ENCODE data around the gene TRIM31. TPM values are rescaled to one million over a fixed set of nuclear protein-coding genes. Genes with fewer than 3 reads are reported as not detected.
"Not testable (repeated sequence)": the region's sequence is repeated elsewhere in the genome, so short reads cannot be mapped to it uniquely, and the experiment has no call there.

Gene TRIM31
- total and polyA plus RNA-seq, 8 donors = 1.2 to 52.2 (median 7.8) TPM; not detected in 2

DNA sequence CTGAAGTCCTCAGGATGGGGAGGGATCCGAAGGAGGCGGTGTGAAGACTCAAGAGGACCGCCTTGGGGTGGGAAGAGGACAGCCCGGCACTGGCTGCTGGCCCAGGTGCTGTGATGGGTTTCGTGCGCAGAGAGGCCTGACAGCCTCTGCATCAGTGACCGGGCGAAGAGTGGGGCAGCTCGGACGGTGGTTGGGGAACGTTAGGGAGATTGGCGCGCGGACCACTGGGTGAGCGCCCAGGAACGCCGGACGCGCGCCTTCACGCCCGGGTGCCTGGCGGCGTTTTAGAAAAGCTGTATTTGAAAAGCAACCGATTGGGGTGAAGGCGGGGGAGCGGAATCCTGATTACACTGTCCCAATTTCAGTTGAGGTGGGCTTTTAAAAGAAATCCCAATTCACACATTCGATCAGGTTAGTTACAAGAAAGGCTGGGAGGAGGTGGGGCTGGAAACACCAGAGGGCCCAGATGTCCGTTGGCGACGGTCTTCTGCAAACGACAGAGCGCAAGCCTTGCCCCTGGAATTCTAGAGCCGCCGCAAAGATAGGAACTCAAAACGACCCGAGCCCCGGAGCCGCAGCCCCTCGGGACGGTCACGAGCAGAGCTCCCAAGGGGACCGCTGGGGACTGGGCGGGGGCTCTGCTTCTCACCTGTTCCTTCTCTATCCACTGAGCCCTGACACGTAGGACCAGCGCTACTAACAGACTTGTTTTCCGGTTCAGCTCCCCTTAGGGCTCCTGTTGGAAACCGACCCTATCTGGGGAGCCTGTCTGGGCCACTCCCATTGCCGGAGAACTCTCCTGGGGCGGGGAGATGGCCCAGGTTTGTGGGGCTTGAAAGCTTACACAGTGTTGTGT is 14.6 kb upstream of the TRIM31 start:
- H3K27me3 ChIP-seq = peaks cover 11 to 80% (median 47%) of the 10 kb centered on the region in 3 donors
- H3K9me3 ChIP-seq = no peaks in the 10 kb centered on the region
- peak overlapping the region in 2 of 4 donors; percentile 23 to 34 for H3K4me3 ChIP-seq
- intact Hi-C loops (cut with DNase I; ENCODE audit: low total_unique reads) = no loop called here
- WGBS, 5 donors = 8 to 18% (median 10%) methylated on average over 35 to 50 of the region's 50 CpGs
- H3K27ac ChIP-seq = no peak overlapping the region
- DNase-seq = peak in 1 of 2 donors; percentile 33
- no peaks in the 10 kb centered on the region for H3K36me3 ChIP-seq
- TF ChIP-seq, protein P1, sequence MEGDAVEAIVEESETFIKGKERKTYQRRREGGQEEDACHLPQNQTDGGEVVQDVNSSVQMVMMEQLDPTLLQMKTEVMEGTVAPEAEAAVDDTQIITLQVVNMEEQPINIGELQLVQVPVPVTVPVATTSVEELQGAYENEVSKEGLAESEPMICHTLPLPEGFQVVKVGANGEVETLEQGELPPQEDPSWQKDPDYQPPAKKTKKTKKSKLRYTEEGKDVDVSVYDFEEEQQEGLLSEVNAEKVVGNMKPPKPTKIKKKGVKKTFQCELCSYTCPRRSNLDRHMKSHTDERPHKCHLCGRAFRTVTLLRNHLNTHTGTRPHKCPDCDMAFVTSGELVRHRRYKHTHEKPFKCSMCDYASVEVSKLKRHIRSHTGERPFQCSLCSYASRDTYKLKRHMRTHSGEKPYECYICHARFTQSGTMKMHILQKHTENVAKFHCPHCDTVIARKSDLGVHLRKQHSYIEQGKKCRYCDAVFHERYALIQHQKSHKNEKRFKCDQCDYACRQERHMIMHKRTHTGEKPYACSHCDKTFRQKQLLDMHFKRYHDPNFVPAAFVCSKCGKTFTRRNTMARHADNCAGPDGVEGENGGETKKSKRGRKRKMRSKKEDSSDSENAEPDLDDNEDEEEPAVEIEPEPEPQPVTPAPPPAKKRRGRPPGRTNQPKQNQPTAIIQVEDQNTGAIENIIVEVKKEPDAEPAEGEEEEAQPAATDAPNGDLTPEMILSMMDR (IDR thresholded peaks at IDR 0.05) = no peak
- TF ChIP-seq POLR2A (IDR thresholded peaks at IDR 0.05) (no peak), EP300 (IDR thresholded peaks at IDR 0.05) (no peak), POLR2AphosphoS5 (IDR thresholded peaks at IDR 0.05) (no peak)
- H3K4me1 ChIP-seq = peaks cover 7 to 24% (median 18%) of the 10 kb centered on the region in 4 donors

DNA sequence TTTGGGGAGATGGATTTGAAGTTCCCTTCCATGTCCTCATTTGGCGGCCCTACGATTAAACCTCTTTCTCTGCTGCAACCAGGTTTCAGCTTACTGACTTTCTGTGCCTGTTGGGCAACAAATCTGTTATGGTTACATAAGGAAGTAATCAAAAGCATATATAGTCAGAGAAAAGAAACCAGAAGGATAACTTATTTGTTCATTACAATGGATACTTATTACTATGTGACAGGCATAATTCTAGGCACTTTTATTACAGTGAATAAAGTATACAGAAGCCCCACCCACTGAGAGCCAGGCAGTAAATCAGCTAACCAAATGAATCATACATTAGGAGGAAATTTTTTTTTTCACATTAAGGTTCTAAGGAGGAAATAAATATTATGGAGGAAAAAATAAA is 9.6 kb upstream of the TRIM31 start:
- 24 to 68% (median 57%) methylated on average over 2 of the region's 2 CpGs for WGBS, 5 donors

DNA sequence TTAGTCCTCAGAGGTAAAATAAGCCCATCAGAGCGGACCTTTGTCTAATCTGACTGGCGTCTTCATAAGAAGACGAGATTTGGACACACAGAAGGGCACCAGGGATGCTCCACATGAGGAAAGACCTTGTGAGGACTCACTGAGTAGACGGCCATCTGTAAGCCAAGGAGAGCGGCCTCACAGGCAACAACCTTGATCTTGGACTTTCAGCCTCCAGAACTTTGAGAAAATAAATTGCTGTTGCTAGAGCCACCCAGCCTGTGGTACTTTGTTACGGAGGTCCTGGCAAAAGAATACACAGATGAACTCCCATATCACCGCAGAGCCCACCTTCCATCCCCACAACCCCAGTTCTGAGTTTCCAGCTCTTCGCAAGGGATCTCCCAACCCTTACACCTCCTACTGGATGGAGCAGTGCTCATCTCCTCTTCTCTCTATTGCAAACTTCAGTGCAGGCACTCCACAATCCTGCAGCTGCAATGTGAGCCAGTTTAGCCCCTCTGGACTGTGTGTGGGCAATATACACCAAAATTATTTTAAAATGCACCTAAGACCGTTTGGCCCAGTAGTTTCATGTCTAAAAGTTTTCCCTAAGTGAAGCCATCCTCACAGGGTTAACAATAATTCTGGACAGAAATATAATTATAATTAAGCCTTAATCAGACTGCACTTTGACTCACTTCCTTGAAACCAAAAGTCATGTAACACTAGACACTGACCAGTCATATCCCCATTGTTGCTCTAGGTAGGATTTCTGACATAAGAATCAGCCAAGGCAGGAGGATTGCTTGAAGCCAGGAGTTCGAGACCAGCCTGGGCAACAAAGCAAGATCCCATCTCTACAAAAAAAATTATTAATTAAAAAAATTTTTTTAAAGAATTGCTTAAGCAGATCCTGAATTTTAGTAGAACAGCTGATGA is 8.8 kb upstream of the TRIM31 start:
- DNase-seq = no peak
- no peak overlapping the region for H3K4me3 ChIP-seq
- no peaks in the 10 kb centered on the region for H3K4me1 ChIP-seq
- H3K27me3 ChIP-seq = peaks cover 0 to 46% (median 4%) of the 10 kb centered on the region in 3 donors
- intact Hi-C loops (cut with DNase I; ENCODE audit: low total_unique reads) = no loop called here
- H3K27ac ChIP-seq = peak overlapping the region in 2 of 5 donors; percentile 10 to 53
- TF ChIP-seq POLR2AphosphoS5 (IDR thresholded peaks at IDR 0.05) (no peak), EP300 (IDR thresholded peaks at IDR 0.05) (no peak), POLR2A (IDR thresholded peaks at IDR 0.05) (no peak)
- TF ChIP-seq, protein P1 (IDR thresholded peaks at IDR 0.05) = no peak
- no peaks in the 10 kb centered on the region for H3K9me3 ChIP-seq
- WGBS, 5 donors = 73 to 85% (median 78%) methylated on average over 10 of the region's 10 CpGs
- no peaks in the 10 kb centered on the region for H3K36me3 ChIP-seq

More for the DNA sequence above, 9.6 kb upstream of the TRIM31 start:
- intact Hi-C loops (cut with DNase I; ENCODE audit: low total_unique reads) = no loop called here
- Histone ChIP-seq H3K27me3 (peaks cover 0 to 46% (median 6%) of the 10 kb centered on the region in 3 donors), H3K27ac (peak overlapping the region in 2 of 5 donors; percentile 23 to 53), H3K36me3 (no peaks in the 10 kb centered on the region), H3K4me3 (no peak overlapping the region), H3K4me1 (peaks cover 1 to 6% (median 4%) of the 10 kb centered on the region in 4 donors), H3K9me3 (no peaks in the 10 kb centered on the region)
- DNase-seq = peak in 1 of 2 donors; percentile 42
- no peak for TF ChIP-seq POLR2AphosphoS5 (IDR thresholded peaks at IDR 0.05)
- TF ChIP-seq POLR2A (IDR thresholded peaks at IDR 0.05) = no peak
- TF ChIP-seq, protein P1 (IDR thresholded peaks at IDR 0.05) = no peak
- no peak for TF ChIP-seq EP300 (IDR thresholded peaks at IDR 0.05)

DNA sequence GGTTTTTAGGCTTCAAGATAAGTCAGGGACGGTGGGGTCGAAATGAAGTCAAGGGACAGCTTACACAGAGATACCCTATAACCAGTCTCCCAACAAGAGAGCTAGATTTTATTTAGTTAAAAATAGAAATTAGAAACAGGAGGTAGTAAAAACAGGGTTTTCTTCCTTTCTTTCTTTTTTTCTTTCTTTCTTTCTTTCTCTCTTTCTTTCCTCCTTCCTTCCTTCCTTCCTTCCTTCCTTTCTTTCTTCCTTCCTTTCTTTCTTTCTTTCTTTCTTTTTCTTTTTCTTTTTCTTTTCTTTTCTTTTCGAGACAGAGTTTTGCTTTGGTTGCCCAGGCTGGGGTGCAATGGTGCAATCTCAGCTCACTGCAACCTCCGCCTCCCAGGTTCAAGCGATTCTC is 5.8 kb upstream of the TRIM31 start:
- 87 to 91% (median 90%) methylated on average over 5 of the region's 5 CpGs for WGBS, 5 donors
- H3K27ac ChIP-seq; intact Hi-C loops (cut with DNase I; ENCODE audit: low total_unique reads); H3K36me3 ChIP-seq; DNase-seq; H3K4me1 ChIP-seq; H3K9me3 ChIP-seq; H3K4me3 ChIP-seq: not testable (repeated sequence)
- H3K27me3 ChIP-seq = peaks cover 0 to 43% (median 4%) of the 10 kb centered on the region in 3 donors
